ENCODE results near the gene TP53. TPM values are rescaled to one million over a fixed set of nuclear protein-coding genes. Genes with fewer than 3 reads are reported as not detected.

The TP53 gene
- total RNA-seq, 4 donors from 2014 or later, result 37.2 to 77.2 (median 65.2) TPM

DNA sequence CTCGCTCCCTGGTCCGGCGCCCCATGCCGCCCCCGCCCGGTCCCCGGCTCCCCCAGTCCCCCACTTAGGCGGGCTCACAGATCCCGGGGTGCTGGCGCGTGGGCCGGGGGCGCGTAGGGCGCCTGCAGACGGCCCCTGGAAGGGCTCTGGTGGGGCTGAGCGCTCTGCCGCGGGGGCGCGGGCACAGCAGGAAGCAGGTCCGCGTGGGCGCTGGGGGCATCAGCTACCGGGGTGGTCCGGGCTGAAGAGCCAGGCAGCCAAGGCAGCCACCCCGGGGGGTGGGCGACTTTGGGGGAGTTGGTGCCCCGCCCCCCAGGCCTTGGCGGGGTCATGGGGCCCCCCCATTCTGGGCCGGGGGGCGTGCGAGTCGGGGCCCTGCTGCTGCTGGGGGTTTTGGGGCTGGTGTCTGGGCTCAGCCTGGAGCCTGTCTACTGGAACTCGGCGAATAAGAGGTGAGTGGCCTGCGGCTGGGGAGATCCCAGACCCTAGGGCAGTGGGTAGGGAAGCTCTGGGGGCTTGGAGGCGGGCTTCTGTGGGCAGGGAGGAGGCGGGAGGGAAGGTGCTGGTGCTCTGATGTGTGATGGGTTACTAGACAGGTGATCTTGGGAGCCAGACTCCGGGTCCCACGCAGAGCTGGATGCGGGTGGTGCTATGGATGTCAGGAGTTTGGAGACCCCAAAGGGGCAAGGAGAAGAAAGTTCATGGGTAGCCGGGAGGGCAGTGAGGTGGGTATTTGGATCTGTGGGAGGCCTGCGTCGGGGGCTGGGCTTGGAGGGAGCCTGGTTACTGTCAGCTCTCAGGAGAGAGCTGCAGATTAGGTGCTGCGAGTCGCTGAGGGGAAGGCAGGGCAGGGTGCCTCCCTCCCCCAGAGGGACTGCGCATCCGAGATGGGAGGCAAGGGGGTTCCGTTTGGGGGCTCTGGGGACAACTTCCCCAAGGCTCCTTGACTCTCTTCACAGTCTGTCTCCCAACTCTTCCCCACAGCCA, 18.3 kb upstream of the TP53 start:
- peak overlapping the region; percentile 58 for H3K4me3 ChIP-seq
- DNase-seq (ENCODE audit: low spot score in 2 of 2), result no peak
- peaks cover 24% of the 10 kb centered on the region for H3K36me3 ChIP-seq
- H3K27ac ChIP-seq, result no peak overlapping the region
- H3K9me3 ChIP-seq, result no peaks in the 10 kb centered on the region
- peaks cover 20% of the 10 kb centered on the region for H3K4me1 ChIP-seq
- H3K27me3 ChIP-seq, result peaks cover 35% of the 10 kb centered on the region
- WGBS, result 4% methylated on average over 18 of the region's 50 CpGs
- TF ChIP-seq, protein P1, sequence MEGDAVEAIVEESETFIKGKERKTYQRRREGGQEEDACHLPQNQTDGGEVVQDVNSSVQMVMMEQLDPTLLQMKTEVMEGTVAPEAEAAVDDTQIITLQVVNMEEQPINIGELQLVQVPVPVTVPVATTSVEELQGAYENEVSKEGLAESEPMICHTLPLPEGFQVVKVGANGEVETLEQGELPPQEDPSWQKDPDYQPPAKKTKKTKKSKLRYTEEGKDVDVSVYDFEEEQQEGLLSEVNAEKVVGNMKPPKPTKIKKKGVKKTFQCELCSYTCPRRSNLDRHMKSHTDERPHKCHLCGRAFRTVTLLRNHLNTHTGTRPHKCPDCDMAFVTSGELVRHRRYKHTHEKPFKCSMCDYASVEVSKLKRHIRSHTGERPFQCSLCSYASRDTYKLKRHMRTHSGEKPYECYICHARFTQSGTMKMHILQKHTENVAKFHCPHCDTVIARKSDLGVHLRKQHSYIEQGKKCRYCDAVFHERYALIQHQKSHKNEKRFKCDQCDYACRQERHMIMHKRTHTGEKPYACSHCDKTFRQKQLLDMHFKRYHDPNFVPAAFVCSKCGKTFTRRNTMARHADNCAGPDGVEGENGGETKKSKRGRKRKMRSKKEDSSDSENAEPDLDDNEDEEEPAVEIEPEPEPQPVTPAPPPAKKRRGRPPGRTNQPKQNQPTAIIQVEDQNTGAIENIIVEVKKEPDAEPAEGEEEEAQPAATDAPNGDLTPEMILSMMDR (IDR thresholded peaks at IDR 0.05), result no peak
- no peak for TF ChIP-seq POLR2AphosphoS5 (IDR thresholded peaks at IDR 0.05)
- TF ChIP-seq POLR2A (IDR thresholded peaks at IDR 0.05), result no peak
- no peak for TF ChIP-seq EP300 (IDR thresholded peaks at IDR 0.05)

DNA sequence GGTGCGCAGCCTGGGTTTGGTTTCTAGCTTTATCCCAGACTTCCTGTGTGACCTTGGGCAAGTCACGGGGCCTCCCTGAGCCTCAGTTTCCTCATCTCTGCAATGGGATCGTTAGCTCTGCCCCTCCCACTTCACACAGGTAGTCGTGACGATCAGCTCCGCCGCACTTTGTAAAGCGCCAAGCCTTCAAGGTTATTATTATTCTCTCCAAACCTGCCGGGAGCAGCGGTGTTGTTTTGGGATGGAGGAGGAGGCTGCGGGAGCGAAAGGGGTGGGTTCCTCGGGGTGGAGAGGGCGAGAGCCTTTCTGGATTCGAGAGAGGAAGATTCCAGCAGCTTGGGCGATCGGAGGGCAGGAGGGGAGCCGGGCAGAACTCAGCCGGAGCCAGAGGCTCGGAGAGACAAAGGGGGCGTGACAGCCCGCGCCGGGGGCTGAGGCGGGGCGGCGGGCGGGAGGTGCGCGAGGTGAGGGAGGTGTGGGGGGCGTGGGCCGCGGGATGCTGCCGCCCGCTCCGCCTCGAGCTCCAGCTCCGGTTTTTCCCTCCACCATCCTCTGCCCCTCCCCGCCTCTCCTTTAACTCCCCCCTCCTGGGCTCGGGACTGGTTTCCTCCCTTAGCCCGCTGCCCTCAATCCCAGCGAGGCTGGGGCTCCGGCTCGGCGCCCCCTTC, 17.4 kb upstream of the TP53 start, which contains the start of gene EFNB3:
EFNB3 (plus strand) TSS at position 602 of the 668 bp plus-strand sequence. CDS start 397 bp downstream, outside the sequence.
- Histone ChIP-seq H3K36me3 (peaks cover 24% of the 10 kb centered on the region), H3K27ac (no peak within 1 kb of the TSS), H3K27me3 (peaks cover 35% of the 10 kb centered on the region), H3K4me1 (peaks cover 20% of the 10 kb centered on the region), H3K9me3 (no peaks in the 10 kb centered on the region), H3K4me3 (peak within 1 kb of the TSS; percentile 58)
- 1% methylated on average over 41 of the region's 45 CpGs for WGBS
- TF ChIP-seq EP300 (IDR thresholded peaks at IDR 0.05), result no peak
- TF ChIP-seq, protein P1 (IDR thresholded peaks at IDR 0.05), result no peak
- no peak for TF ChIP-seq POLR2AphosphoS5 (IDR thresholded peaks at IDR 0.05)
- DNase-seq (ENCODE audit: low spot score in 2 of 2), result no peak

DNA sequence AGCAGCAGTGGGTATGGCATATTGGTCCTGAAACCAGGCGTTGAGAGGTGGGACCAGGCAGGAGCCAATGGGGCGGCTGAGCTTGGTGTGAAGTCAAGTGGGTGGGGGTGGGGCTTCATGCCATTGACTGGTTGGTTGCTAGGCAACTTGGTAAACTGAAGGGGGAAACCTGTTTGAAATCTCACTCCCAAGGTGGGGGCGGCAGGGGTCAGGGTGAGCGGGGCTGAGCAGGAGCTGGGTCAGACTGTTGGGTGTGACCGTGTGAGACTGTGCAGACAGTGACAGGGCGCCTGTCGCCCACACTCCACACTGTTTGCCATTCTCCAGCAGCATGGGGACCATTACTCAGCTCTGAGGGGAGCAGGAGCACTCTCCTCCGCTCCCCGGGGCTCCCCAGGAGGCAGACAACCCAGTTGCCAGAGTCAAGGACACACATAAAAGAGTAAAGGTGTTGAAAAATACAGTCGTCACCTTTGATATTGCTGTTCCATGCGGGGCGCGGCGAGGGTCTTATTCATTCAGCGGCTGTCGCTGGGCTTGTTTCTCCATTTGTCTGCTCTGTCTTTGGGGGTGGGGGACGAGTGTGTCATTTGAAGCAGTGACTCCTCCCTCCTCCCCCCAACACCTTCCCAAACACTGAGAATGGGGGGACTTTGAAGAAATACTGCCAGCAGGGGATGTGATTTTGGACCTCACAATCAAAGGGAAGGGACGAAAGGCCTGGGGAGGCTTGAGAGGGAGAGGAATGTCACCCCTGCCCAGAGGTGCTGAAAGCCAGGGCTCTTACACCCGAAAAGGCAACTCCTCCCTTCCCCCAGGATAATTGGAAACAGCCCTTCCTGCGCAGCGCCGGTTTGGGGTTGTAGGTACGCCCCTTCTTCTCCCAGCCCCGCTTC, 16.5 kb upstream of the TP53 start:
- H3K4me1 ChIP-seq, result peaks cover 20% of the 10 kb centered on the region
- H3K9me3 ChIP-seq, result no peaks in the 10 kb centered on the region
- H3K27ac ChIP-seq, result no peak overlapping the region
- peak in 1 of 2 donors; percentile 63 for DNase-seq (ENCODE audit: low spot score in 2 of 2)
- H3K36me3 ChIP-seq, result peaks cover 24% of the 10 kb centered on the region
- 19% methylated on average over 19 of the region's 24 CpGs for WGBS
- H3K27me3 ChIP-seq, result peaks cover 35% of the 10 kb centered on the region
- no peak for TF ChIP-seq POLR2A (IDR thresholded peaks at IDR 0.05)
- TF ChIP-seq, protein P1 (IDR thresholded peaks at IDR 0.05), result no peak
- no peak for TF ChIP-seq EP300 (IDR thresholded peaks at IDR 0.05)
- TF ChIP-seq POLR2AphosphoS5 (IDR thresholded peaks at IDR 0.05), result no peak
- H3K4me3 ChIP-seq, result peak overlapping the region; percentile 58

DNA sequence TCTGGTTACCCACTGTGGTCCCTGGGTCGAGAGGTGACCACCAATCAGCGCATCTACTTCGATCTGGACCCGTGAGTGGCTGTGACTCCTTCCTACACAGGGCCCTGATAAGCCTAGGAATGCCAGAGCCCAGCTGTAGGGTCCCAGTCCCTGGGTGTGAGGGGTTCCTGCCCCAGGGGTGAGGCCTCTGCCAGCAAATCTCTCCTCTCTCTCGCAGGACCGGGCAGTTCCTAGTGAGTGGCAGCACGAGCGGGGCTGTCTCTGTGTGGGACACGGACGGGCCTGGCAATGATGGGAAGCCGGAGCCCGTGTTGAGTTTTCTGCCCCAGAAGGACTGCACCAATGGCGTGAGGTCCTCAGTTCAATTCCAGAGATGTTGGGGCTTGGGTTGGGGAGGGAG, 15.5 kb upstream of the TP53 start:
- Histone ChIP-seq H3K36me3 (peaks cover 24% of the 10 kb centered on the region), H3K9me3 (no peaks in the 10 kb centered on the region), H3K27me3 (peaks cover 32% of the 10 kb centered on the region), H3K4me3 (no peak overlapping the region), H3K4me1 (peaks cover 20% of the 10 kb centered on the region), H3K27ac (no peak overlapping the region)
- DNase-seq (ENCODE audit: low spot score in 2 of 2), result no peak
- TF ChIP-seq EP300 (IDR thresholded peaks at IDR 0.05), result no peak
- no peak for TF ChIP-seq POLR2AphosphoS5 (IDR thresholded peaks at IDR 0.05)
- TF ChIP-seq, protein P1 (IDR thresholded peaks at IDR 0.05), result no peak
- TF ChIP-seq POLR2A (IDR thresholded peaks at IDR 0.05), result no peak
- WGBS, result 80% methylated on average over 1 of the region's 13 CpGs
